NT2/D1 (cell line): ENCODE results near the gene PACSIN2.

ENCODE experiments used
- SUZ12 ChIP-seq: IDR thresholded peaks from 2 replicates; pipeline ENCODE4 v1.6.1; 2011; ENCODE audit not compliant: insufficient read length, insufficient read depth; ENCODE audit errors: extremely low read depth
- YY1 ChIP-seq: IDR thresholded peaks from 2 replicates; pipeline ENCODE4 v1.6.1; 2011; ENCODE audit not compliant: insufficient read length, insufficient read depth

DNA sequence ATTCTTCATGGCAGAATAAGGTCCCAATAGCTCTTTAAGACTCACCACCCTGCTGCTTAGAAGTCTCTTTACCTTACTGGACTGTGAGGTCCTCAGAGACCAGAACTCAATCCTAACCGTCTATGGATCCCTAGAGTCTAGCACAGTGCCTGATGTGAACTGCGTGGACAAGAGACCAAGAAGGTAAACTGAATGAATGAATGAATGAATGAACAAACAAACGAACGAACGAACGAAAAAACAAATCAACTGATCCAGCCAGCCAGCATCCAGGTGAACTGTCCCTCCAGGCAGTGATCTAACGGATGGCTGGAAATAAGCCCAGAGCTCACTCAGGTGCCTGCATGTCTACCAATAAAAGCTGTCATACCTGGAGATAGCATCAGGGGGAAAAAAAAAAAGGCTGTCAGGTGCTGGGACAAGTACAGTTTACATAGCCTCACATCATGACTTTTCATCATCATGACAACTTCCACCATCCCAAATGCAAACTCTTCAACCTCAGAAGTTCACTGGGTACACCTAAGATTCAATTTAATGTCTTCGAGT, 59.8 kb downstream of the PACSIN2 start:
- TF ChIP-seq SUZ12 (no peak), YY1 (no peak)
